ENCODE results near the gene POLG.

POLG gene

DNA sequence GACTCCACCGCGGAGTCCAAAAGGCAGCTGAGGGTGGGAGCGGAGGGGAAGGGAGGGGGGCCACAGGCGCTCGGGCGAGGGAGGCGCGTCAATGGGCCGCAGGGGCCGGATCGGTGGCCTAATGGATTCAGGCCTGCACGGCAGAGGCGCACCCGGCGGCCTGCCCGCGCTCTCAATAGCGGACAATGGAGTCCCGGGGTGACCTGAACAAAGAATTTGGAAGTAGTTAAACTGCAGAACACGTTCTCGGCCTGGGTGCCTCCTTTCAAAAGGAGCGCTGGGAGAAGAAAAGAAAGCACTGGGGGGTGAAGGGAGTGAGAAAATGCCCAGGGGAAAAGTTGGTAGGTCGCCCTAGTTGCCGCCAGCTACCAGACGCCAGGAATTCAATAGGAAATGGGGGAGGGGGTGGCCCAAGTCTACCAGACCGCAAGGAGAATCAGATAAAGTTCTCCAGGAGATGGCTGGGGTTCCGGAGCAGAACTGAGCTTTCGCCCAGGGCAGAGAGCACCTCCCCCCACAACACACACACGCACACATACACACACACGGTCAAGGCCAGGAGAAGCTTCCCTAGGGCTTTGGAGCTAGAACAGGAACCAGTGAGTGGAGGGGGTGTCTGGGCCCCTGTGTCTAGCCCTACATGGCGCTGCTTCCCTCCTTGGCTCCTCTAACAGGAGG is 25.8 kb upstream of the POLG start:
- DNase-seq (ENCODE audit: low read depth): no peak
- TF ChIP-seq, protein P1, sequence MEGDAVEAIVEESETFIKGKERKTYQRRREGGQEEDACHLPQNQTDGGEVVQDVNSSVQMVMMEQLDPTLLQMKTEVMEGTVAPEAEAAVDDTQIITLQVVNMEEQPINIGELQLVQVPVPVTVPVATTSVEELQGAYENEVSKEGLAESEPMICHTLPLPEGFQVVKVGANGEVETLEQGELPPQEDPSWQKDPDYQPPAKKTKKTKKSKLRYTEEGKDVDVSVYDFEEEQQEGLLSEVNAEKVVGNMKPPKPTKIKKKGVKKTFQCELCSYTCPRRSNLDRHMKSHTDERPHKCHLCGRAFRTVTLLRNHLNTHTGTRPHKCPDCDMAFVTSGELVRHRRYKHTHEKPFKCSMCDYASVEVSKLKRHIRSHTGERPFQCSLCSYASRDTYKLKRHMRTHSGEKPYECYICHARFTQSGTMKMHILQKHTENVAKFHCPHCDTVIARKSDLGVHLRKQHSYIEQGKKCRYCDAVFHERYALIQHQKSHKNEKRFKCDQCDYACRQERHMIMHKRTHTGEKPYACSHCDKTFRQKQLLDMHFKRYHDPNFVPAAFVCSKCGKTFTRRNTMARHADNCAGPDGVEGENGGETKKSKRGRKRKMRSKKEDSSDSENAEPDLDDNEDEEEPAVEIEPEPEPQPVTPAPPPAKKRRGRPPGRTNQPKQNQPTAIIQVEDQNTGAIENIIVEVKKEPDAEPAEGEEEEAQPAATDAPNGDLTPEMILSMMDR (IDR thresholded peaks at IDR 0.05; ENCODE audit: insufficient read depth, low read depth, low read length, missing control alignments): no peak
- no peak overlapping the region for H3K4me3 ChIP-seq (ENCODE audit: low read depth, low read length)

DNA sequence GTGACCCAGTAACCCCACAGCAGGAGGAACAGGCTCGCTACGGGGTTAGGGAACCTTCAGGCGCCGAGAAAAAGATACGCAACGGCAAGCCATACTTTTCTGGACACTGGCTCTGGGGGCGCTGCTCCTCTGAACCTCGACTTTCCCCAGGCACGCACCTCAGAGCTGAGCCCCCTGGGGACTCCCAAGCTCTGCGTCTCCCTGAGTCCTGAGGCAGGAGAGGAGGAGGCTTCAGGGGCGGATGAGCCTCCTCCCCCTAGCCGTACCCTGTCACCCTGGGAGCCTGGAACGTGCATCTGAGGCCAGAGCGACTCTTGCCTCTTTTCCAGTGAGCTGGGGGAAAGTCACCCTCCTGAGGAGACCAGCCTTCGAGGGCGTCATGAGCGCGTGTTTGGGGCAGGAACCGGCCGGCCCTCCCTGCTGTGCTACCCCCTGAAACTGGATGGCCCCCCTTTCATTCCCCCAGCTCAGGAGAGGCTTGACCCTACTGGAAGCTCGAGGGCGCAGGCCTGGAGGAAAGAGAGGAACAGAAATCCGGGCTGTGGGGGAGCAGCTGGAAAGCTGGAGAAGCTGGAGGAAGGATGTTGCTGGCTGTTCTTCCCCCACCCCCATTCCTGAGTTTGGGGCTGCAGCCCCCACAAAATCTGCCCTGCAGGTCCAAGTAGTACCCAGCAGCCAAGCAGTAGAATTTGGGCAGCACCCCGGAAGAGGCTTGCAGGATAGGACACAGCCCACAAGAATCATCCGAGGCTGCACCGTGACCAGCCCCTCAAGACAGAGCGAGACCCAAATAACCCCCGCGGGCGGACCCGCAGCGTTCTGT is 25.1 kb upstream of the POLG start:
- TF ChIP-seq, protein P1 (IDR thresholded peaks at IDR 0.05; ENCODE audit: insufficient read depth, low read depth, low read length, missing control alignments): no peak
- no peak overlapping the region for H3K4me3 ChIP-seq (ENCODE audit: low read depth, low read length)
- DNase-seq (ENCODE audit: low read depth): no peak

DNA sequence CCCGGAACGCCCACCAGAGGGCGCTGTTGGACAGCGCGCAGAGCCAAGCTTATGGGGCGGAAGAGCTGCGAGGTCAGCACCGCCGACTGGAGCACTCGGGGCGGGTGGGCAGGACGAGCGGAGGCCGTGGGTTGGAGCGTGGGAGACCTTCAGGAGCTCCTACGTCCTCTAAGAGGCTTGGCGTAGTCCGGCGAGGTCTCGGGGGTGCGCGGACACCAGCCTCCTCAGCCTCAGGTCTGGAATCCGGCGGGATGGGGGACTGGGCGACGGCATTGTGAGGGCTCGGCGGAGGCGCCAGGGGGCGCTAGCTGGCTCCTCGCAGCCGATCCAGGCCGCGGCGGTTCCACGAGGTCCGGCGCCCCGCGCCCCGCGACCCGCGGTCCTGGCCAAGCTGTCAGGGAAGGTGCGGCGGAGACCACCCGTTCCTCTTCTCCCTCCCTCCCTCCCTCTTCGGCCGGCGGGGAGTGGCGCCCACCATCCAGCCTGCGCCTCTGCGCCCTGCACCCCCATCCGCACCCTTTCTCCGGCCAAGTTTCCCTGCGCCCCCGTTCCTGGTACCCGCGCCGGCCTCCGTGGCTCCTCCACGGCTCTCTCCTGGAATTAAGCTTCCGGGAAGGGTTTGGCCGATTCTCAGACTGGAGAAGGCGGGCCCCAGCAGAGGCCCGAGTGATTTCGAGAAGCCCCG is 24.3 kb upstream of the POLG start:
- H3K4me3 ChIP-seq (ENCODE audit: low read depth, low read length): peak overlapping the region; percentile 61
- peak; percentile 85 for DNase-seq (ENCODE audit: low read depth)
- TF ChIP-seq, protein P1 (IDR thresholded peaks at IDR 0.05; ENCODE audit: insufficient read depth, low read depth, low read length, missing control alignments): peak; percentile 79

DNA sequence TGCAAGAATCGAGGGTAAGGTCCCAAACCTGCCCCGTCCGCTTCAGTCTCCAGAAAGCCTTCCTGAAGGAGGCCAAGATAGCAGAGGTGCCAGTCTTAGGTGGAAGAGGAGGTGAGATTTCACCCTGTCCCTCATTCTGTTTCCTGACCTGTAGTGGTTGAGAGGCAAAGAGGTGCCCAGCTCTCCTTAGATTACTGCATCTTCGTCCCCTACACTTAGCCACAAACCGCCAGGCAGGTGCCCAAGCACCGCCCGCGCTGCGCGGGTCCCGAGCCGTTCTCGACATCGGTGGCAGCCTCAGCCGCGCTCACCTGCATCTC is 23.8 kb upstream of the POLG start:
- DNase-seq (ENCODE audit: low read depth): no peak

DNA sequence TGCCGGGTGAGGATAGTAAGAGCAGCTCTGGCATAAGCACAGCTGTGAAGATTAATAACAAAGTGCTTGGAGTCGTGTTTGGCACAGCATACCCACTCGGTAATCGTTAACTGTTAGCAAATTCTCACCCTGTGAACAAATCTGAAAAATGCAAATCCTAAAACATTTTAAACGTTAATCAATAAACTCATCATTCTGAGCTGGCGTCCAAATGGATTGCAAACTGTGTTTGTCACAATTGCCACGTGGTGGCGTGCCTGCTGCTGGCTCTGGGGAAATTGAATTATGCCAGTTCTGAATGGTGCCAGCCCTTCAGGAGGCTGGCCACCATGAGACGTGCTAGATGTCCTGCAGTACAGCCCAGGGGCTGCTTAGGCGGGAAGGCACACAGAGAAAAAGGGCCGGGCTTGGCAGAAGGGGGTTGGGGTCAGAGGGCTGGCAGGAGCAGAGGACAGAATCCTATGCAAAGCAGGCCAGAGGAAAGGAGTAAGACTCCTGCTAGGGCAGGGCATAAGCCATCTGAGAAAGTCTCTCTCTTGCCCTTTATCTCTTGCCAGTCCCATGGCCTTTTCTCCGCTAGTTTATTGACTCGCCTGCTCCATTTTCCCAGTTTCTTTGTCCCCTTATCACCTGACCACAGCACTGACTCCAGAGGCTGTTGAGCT is 22.1 kb upstream of the POLG start:
- TF ChIP-seq, protein P1 (IDR thresholded peaks at IDR 0.05; ENCODE audit: insufficient read depth, low read depth, low read length, missing control alignments): peak; percentile 40
- DNase-seq (ENCODE audit: low read depth): no peak
- no peak overlapping the region for H3K4me3 ChIP-seq (ENCODE audit: low read depth, low read length)

More for the DNA sequence above, 23.8 kb upstream of the POLG start:
- TF ChIP-seq, protein P1 (IDR thresholded peaks at IDR 0.05; ENCODE audit: insufficient read depth, low read depth, low read length, missing control alignments): no peak
- no peak overlapping the region; the same call in 1 of the 2 replicates for H3K4me3 ChIP-seq (ENCODE audit: low read depth, low read length)

DNA sequence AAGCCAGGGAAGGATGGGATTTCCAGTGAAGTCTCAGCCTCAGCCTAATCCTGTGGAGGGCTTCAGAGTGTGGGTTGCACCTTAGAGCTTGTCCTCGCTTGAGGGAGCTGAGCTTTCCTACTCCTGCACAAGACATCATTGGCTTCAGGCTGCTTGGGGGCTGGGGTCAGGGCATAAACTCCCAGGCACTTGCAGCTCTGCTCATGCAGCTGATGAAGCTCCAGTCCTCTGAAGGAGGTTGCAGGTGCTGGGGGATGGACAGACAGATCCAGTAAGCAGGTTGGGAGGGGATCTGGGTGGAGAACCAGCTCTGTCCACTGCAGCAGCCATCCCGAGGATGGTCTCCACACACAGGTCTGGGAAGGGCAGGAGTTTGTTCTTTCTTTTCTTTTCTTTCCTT is 19.4 kb upstream of the POLG start:
- H3K4me3 ChIP-seq (ENCODE audit: low read depth, low read length): no peak overlapping the region
- DNase-seq (ENCODE audit: low read depth): no peak
- TF ChIP-seq, protein P1 (IDR thresholded peaks at IDR 0.05; ENCODE audit: insufficient read depth, low read depth, low read length, missing control alignments): no peak
